ENCODE data around the gene ATAT1. TPM values are rescaled to one million over a fixed set of nuclear protein-coding genes. Genes with fewer than 3 reads are reported as not detected.

The ATAT1 gene
- total and polyA plus RNA-seq, 10 of the 15 experiments (the other 5 are each of a cell fraction or from before 2014, with no cell fraction given): 1.1 to 14.2 (median 6.9) TPM

GRCh38 chr6:30616811-30617564 is 9.7 kb upstream of the ATAT1 start, which contains the start of gene PPP1R10 (continued):
- peak; percentile 61 for TF ChIP-seq USF1 (IDR thresholded peaks at IDR 0.05; ENCODE audit: borderline replicate concordance, extremely low read length, insufficient read depth, low read depth, low read length)
- TF ChIP-seq RAD21 (IDR thresholded peaks at IDR 0.05; ENCODE audit: insufficient read depth, low read depth, low read length): no peak
- no peak for TF ChIP-seq EZH2 (IDR thresholded peaks at IDR 0.05; ENCODE audit: borderline replicate concordance, control insufficient read depth, low read depth, low read length)
- peak; percentile 99 for TF ChIP-seq PML (IDR thresholded peaks at IDR 0.05; ENCODE audit: low read length)
- peak; percentile 62 for TF ChIP-seq HCFC1 (IDR thresholded peaks at IDR 0.05; ENCODE audit: low read length)
- TF ChIP-seq BCL3 (IDR thresholded peaks at IDR 0.05; ENCODE audit: borderline replicate concordance, insufficient read depth, low read depth, low read length, poor library complexity, severe bottlenecking): peak; percentile 47
- no peak for TF ChIP-seq NFIC (IDR thresholded peaks at IDR 0.05; ENCODE audit: low read depth, low read length)
- peak; percentile 90 for TF ChIP-seq NBN (IDR thresholded peaks at IDR 0.05)
- no peak for TF ChIP-seq SIN3A (IDR thresholded peaks at IDR 0.05; ENCODE audit: low read depth, low read length)
- TF ChIP-seq MYB (IDR thresholded peaks at IDR 0.05; ENCODE audit: borderline replicate concordance, low read depth, low read length): 0 out of 2 replicates have a peak, but pooled peaks have one; percentile 60
- TF ChIP-seq ATF7 (IDR thresholded peaks at IDR 0.05; ENCODE audit: low read depth): no peak; the same call in 1 of the 2 replicates
- TF ChIP-seq ZNF207 (IDR thresholded peaks at IDR 0.05; ENCODE audit: borderline replicate concordance): peak; percentile 91
- TF ChIP-seq GABPA (IDR thresholded peaks at IDR 0.05; ENCODE audit: low read depth): no peak
- TF ChIP-seq, protein P1, sequence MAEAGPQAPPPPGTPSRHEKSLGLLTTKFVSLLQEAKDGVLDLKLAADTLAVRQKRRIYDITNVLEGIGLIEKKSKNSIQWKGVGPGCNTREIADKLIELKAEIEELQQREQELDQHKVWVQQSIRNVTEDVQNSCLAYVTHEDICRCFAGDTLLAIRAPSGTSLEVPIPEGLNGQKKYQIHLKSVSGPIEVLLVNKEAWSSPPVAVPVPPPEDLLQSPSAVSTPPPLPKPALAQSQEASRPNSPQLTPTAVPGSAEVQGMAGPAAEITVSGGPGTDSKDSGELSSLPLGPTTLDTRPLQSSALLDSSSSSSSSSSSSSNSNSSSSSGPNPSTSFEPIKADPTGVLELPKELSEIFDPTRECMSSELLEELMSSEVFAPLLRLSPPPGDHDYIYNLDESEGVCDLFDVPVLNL (IDR thresholded peaks at IDR 0.05; ENCODE audit: low read depth, low read length): no peak
- TF ChIP-seq SIX5 (IDR thresholded peaks at IDR 0.05; ENCODE audit: low read depth, low read length, severe bottlenecking): no peak
- TF ChIP-seq MEF2B (IDR thresholded peaks at IDR 0.05; ENCODE audit: partially characterized antibody, poor library complexity, severe bottlenecking): no peak
- TF ChIP-seq FOXM1 (IDR thresholded peaks at IDR 0.05; ENCODE audit: low read depth, low read length): peak; percentile 91
- peak; percentile 99 for TF ChIP-seq CHD2 (IDR thresholded peaks at IDR 0.05; ENCODE audit: borderline replicate concordance, low read depth, low read length)
- TF ChIP-seq, protein P2, sequence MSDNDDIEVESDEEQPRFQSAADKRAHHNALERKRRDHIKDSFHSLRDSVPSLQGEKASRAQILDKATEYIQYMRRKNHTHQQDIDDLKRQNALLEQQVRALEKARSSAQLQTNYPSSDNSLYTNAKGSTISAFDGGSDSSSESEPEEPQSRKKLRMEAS (IDR thresholded peaks at IDR 0.05; ENCODE audit: low read depth, low read length): no peak; the same call in 1 of the 2 replicates
- TF ChIP-seq ESRRA (IDR thresholded peaks at IDR 0.05; ENCODE audit: low read length): 0 out of 2 replicates have a peak, but pooled peaks have one; percentile 71
- TF ChIP-seq SMARCA5 (IDR thresholded peaks at IDR 0.05): peak; percentile 30; the same call in 1 of the 2 replicates
- TF ChIP-seq NR2F1 (conservative IDR thresholded peaks at IDR 0.05): 0 out of 2 replicates have a peak, but pooled peaks have one; percentile 18
- TF ChIP-seq, protein P3, sequence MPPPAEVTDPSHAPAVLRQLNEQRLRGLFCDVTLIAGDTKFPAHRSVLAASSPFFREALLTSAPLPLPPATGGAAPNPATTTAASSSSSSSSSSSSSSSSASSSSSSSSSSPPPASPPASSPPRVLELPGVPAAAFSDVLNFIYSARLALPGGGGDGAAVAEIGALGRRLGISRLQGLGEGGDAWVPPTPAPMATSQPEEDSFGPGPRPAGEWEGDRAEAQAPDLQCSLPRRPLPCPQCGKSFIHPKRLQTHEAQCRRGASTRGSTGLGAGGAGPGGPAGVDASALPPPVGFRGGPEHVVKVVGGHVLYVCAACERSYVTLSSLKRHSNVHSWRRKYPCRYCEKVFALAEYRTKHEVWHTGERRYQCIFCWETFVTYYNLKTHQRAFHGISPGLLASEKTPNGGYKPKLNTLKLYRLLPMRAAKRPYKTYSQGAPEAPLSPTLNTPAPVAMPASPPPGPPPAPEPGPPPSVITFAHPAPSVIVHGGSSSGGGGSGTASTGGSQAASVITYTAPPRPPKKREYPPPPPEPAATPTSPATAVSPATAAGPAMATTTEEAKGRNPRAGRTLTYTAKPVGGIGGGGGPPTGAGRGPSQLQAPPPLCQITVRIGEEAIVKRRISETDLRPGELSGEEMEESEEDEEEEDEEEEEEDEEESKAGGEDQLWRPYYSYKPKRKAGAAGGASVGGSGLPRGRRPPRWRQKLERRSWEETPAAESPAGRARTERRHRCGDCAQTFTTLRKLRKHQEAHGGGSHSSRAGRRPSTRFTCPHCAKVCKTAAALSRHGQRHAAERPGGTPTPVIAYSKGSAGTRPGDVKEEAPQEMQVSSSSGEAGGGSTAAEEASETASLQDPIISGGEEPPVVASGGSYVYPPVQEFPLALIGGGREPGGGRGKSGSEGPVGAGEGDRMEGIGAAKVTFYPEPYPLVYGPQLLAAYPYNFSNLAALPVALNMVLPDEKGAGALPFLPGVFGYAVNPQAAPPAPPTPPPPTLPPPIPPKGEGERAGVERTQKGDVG (CRISPR knock-in tag; IDR thresholded peaks at IDR 0.05): peak; percentile 89
- TF ChIP-seq JUND (IDR thresholded peaks at IDR 0.05; ENCODE audit: low read depth, low read length): no peak

Measured in GM12878 (cell line).